ENCODE data around the gene CFAP210. TPM values are rescaled to one million over a fixed set of nuclear protein-coding genes. Genes with fewer than 3 reads are reported as not detected.

Gene CFAP210
- polyA plus RNA-seq, 3 donors, result not detected

- H3K4me3 Mint-ChIP-seq, result peak overlapping the region in 1 of 2 donors; percentile 8
- peaks cover 0 to 2% (median 0%) of the 10 kb centered on the region in 7 donors for H3K9me3 Mint-ChIP-seq
- Histone ChIP-seq H3K36me3 (replicated peaks in 1 of 2; ENCODE audit: control insufficient read depth in 1 of 2, insufficient read depth in 2 of 2, low read length in 2 of 2) (no peaks in the 10 kb centered on the region), H4K20me1 (ENCODE audit: insufficient read depth, low read length) (no peaks in the 10 kb centered on the region), H3K4me2 (replicated peaks; ENCODE audit: extremely low read depth, low read length, poor library complexity, severe bottlenecking) (no peak overlapping the region), H3K27me3 (ENCODE audit: control insufficient read depth in 2 of 2, insufficient read depth in 2 of 2, low read length in 2 of 2) (no peaks in the 10 kb centered on the region), H3K4me1 (ENCODE audit: control insufficient read depth in 1 of 2, insufficient read depth in 2 of 2, low read length in 2 of 2) (no peaks in the 10 kb centered on the region), H3K9ac (ENCODE audit: insufficient read depth, low read length, poor library complexity, severe bottlenecking) (no peak overlapping the region), H3K9me3 (replicated peaks in 1 of 2; ENCODE audit: control insufficient read depth in 1 of 2, insufficient read depth in 1 of 2, low read length in 2 of 2) (no peaks in the 10 kb centered on the region), H3K27ac (ENCODE audit: low read depth in 1 of 2, low read length in 2 of 2) (no peak overlapping the region), H3K4me3 (replicated peaks in 1 of 3; ENCODE audit: low read depth in 2 of 3, low read length in 3 of 3) (no peak overlapping the region), H2AFZ (ENCODE audit: insufficient read depth, low read depth, low read length, poor library complexity, severe bottlenecking) (no peak overlapping the region), H3K79me2 (ENCODE audit: insufficient read depth, low read length) (no peaks in the 10 kb centered on the region)
- no peaks in the 10 kb centered on the region for H3K4me1 Mint-ChIP-seq
- peaks cover 0 to 2% (median 2%) of the 10 kb centered on the region in 3 donors for H3K27me3 Mint-ChIP-seq (ENCODE audit: low read depth in 3 of 3)
- no peaks in the 10 kb centered on the region for H3K36me3 Mint-ChIP-seq
- intact Hi-C loops (cut with micrococcal nuclease), result no loop called here
- no CpG with 5 or more reads among the region's 3 CpGs for WGBS (ENCODE audit: insufficient coverage)
- no peak overlapping the region for H3K27ac Mint-ChIP-seq
- no peak for TF ChIP-seq CTCF (IDR thresholded peaks at IDR 0.05)
- DNase-seq, result no peak
Measured at GRCh38 chr2:169673106-169673505, 21.1 kb downstream of the CFAP210 start.

GRCh38 chr2:169672406-169672805 lies 21.8 kb downstream of the CFAP210 start:
- Mint-ChIP-seq H3K4me3 (no peak overlapping the region), H3K36me3 (no peaks in the 10 kb centered on the region), H3K4me1 (no peaks in the 10 kb centered on the region), H3K27me3 (ENCODE audit: low read depth in 3 of 3) (peaks cover 0 to 2% (median 2%) of the 10 kb centered on the region in 3 donors), H3K9me3 (peaks cover 0 to 2% (median 0%) of the 10 kb centered on the region in 7 donors), H3K27ac (no peak overlapping the region)
- WGBS (ENCODE audit: insufficient coverage), result 12% methylated on average over 6 of the region's 6 CpGs
- Histone ChIP-seq H3K36me3 (replicated peaks in 1 of 2; ENCODE audit: control insufficient read depth in 1 of 2, insufficient read depth in 2 of 2, low read length in 2 of 2) (no peaks in the 10 kb centered on the region), H3K79me2 (ENCODE audit: insufficient read depth, low read length) (no peaks in the 10 kb centered on the region), H3K4me2 (replicated peaks; ENCODE audit: extremely low read depth, low read length, poor library complexity, severe bottlenecking) (no peak overlapping the region), H3K9ac (ENCODE audit: insufficient read depth, low read length, poor library complexity, severe bottlenecking) (no peak overlapping the region), H3K9me3 (replicated peaks in 1 of 2; ENCODE audit: control insufficient read depth in 1 of 2, insufficient read depth in 1 of 2, low read length in 2 of 2) (no peaks in the 10 kb centered on the region), H2AFZ (ENCODE audit: insufficient read depth, low read depth, low read length, poor library complexity, severe bottlenecking) (no peak overlapping the region), H4K20me1 (ENCODE audit: insufficient read depth, low read length) (no peaks in the 10 kb centered on the region), H3K4me1 (ENCODE audit: control insufficient read depth in 1 of 2, insufficient read depth in 2 of 2, low read length in 2 of 2) (no peaks in the 10 kb centered on the region), H3K27ac (ENCODE audit: low read depth in 1 of 2, low read length in 2 of 2) (no peak overlapping the region), H3K4me3 (replicated peaks in 1 of 3; ENCODE audit: low read depth in 2 of 3, low read length in 3 of 3) (no peak overlapping the region), H3K27me3 (ENCODE audit: control insufficient read depth in 2 of 2, insufficient read depth in 2 of 2, low read length in 2 of 2) (no peaks in the 10 kb centered on the region)
- intact Hi-C loops (cut with micrococcal nuclease), result no loop called here
- TF ChIP-seq CTCF (IDR thresholded peaks at IDR 0.05), result no peak
- DNase-seq, result no peak

All from CD14-positive monocyte (primary cell).